SK-N-SH (cell line): ENCODE results near the gene PRKCA. TPM values are rescaled to one million over a fixed set of nuclear protein-coding genes. Genes with fewer than 3 reads are reported as not detected.

Experiments used
- CTCF ChIA-PET: fragments of 300-600, 350-600 bp; formaldehyde crosslinking; extraction: SDS; loops from one replicate; lab custom pipeline; 2021; lab: Yijun Ruan, JAX
- POLR2A ChIA-PET: fragments of 350-600 bp; sonication (Branson Sonifier 250); formaldehyde crosslinking; extraction: SDS; loops from one replicate; lab custom pipeline; 2020; ENCODE audit warnings: antibody characterized with exemption, inconsistent platforms; lab: Yijun Ruan, JAX
- DNase-seq: peaks from one replicate; pipeline ENCODE4 v3.0.0; 2012
- H2AFZ ChIP-seq: fragments of 200-600 bp; sonication (generic); 2 replicates; pipeline ENCODE4 v1.8.1; 2016; ENCODE audit warnings: antibody characterized with exemption, mild to moderate bottlenecking, low read depth
- H3F3A ChIP-seq: fragments of 200-600 bp; sonication (generic); replicated peaks from 2 replicates; pipeline ENCODE3; 2016; ENCODE audit warnings: antibody characterized with exemption, mild to moderate bottlenecking; ENCODE audit not compliant: insufficient read depth
- H3K27ac ChIP-seq, 2 experiments: fragments of 200-500 bp in 1 of 2; fragments of 200-600 bp in 1 of 2; sonication (Bioruptor generic) in 1 of 2; sonication (generic), shearing (Covaris generic) in 1 of 2; 2 replicates each; pipeline versions ENCODE4 v1.5.1 to v1.6.1; 2014 to 2016; ENCODE audit warnings: low read depth in 2 of 2, inconsistent platforms in 1 of 2, low read length in 1 of 2, mild to moderate bottlenecking in 1 of 2, mixed read lengths in 1 of 2
- H3K27me3 ChIP-seq: fragments of 200-600 bp; sonication (generic), shearing (Covaris generic); 2 replicates; pipeline ENCODE4 v1.6.1; 2016; ENCODE audit warnings: mixed run types; ENCODE audit not compliant: insufficient read depth
- H3K36me3 ChIP-seq, 2 experiments: fragments of 200-500 bp in 1 of 2; fragments of 200-600 bp in 1 of 2; sonication (Bioruptor generic) in 1 of 2; sonication (generic) in 1 of 2; replicated peaks in 1 of 2; 2 replicates each; pipeline versions ENCODE3 to v1.5.1; 2014 to 2016; ENCODE audit warnings: low read length in 1 of 2, mild to moderate bottlenecking in 1 of 2; ENCODE audit not compliant: insufficient read depth in 2 of 2, control insufficient read depth in 1 of 2
- H3K4me1 ChIP-seq, 2 experiments: fragments of 200-500 bp in 1 of 2; fragments of 200-600 bp in 1 of 2; sonication (Bioruptor generic) in 1 of 2; sonication (generic), shearing (Covaris generic) in 1 of 2; 2 replicates each; pipeline versions ENCODE4 v1.5.1 to v1.6.1; 2014 to 2016; ENCODE audit warnings: low read depth in 1 of 2, low read length in 1 of 2, mixed run types in 1 of 2; ENCODE audit not compliant: insufficient read depth in 2 of 2, control insufficient read depth in 1 of 2
- H3K4me2 ChIP-seq: fragments of 200-600 bp; sonication (generic), shearing (Covaris generic); 2 replicates; pipeline ENCODE4 v1.6.1; 2017; ENCODE audit warnings: mixed run types
- H3K4me3 ChIP-seq, 2 experiments: fragments of 200-500 bp in 1 of 2; fragments of 200-600 bp in 1 of 2; sonication (Bioruptor generic) in 1 of 2; sonication (generic), shearing (Covaris generic) in 1 of 2; 2 replicates each; pipeline versions ENCODE4 v1.5.1 to v1.8.1; 2014 to 2016; ENCODE audit warnings: low read depth in 2 of 2, inconsistent platforms in 1 of 2, low read length in 1 of 2, mild to moderate bottlenecking in 1 of 2, mixed read lengths in 1 of 2, moderate library complexity in 1 of 2
- H3K79me2 ChIP-seq: fragments of 200-600 bp; sonication (generic); 2 replicates; pipeline ENCODE4 v1.8.1; 2017; ENCODE audit warnings: mild to moderate bottlenecking; ENCODE audit not compliant: insufficient read depth
- H3K9ac ChIP-seq: fragments of 200-600 bp; sonication (generic); 2 replicates; pipeline ENCODE4 v1.6.1; 2017; ENCODE audit warnings: mixed run types
- H3K9me2 ChIP-seq: fragments of 200-600 bp; sonication (generic); 2 replicates; pipeline ENCODE4 v1.6.1; 2017; ENCODE audit warnings: mixed run types
- H3K9me3 ChIP-seq: fragments of 200-600 bp; sonication (generic); 2 replicates; pipeline ENCODE4 v1.6.1; 2017; ENCODE audit warnings: mixed run types, mild to moderate bottlenecking, moderate library complexity
- H4K20me1 ChIP-seq: fragments of 200-600 bp; sonication (generic); 2 replicates; pipeline ENCODE4 v1.6.1; 2017; ENCODE audit warnings: mild to moderate bottlenecking, mixed run types; ENCODE audit not compliant: insufficient read depth
- CHD2 ChIP-seq: fragments of 150-350 bp; IDR thresholded peaks from 2 replicates; pipeline ENCODE4 v1.6.1; 2018; ENCODE audit warnings: low read length; ENCODE audit not compliant: partially characterized antibody
- EZH2phosphoT487 ChIP-seq: fragments of 200-600 bp; sonication (generic); IDR thresholded peaks from 2 replicates; pipeline ENCODE4 v1.6.1; 2017; ENCODE audit warnings: low read depth, mixed run types, mild to moderate bottlenecking, antibody characterized with exemption, moderate library complexity, borderline replicate concordance
- FOXJ3 ChIP-seq: sonication (generic); formaldehyde crosslinking; IDR thresholded peaks from 2 replicates; pipeline ENCODE4 v1.5.1; 2020; ENCODE audit warnings: mild to moderate bottlenecking, missing genetic modification reagents
- GATA2 ChIP-seq: sonication (generic); formaldehyde crosslinking; IDR thresholded peaks from 2 replicates; pipeline ENCODE4 v1.5.0; 2020; ENCODE audit warnings: mild to moderate bottlenecking, missing genetic modification reagents
- JUND ChIP-seq: IDR thresholded peaks from 2 replicates; pipeline ENCODE4 v1.4.0; 2012
- MXI1 ChIP-seq: IDR thresholded peaks from 2 replicates; pipeline ENCODE4 v1.6.1; 2012; ENCODE audit warnings: mild to moderate bottlenecking, low read depth, low read length, improper control_type of control experiment
- NFIC ChIP-seq: IDR thresholded peaks from 2 replicates; pipeline ENCODE4 v1.4.0; 2012; ENCODE audit warnings: borderline replicate concordance
- NRF1 ChIP-seq: IDR thresholded peaks from 2 replicates; pipeline ENCODE4 v1.6.1; 2012; ENCODE audit warnings: low read depth, mild to moderate bottlenecking, low read length
- POLR2AphosphoS5 ChIP-seq: IDR thresholded peaks from 2 replicates; pipeline ENCODE4 v1.6.1; 2012; ENCODE audit warnings: low read depth, low read length
- RCOR1 ChIP-seq: fragments of 150-350 bp; IDR thresholded peaks from 2 replicates; pipeline ENCODE4 v1.6.1; 2017; ENCODE audit warnings: antibody characterized with exemption, low read length
- REST ChIP-seq: IDR thresholded peaks from 2 replicates; pipeline ENCODE4 v1.6.1; 2012; ENCODE audit warnings: mild to moderate bottlenecking, low read depth, low read length, moderate library complexity
- RFX5 ChIP-seq: IDR thresholded peaks from 2 replicates; pipeline ENCODE4 v1.6.1; 2012; ENCODE audit warnings: mild to moderate bottlenecking, improper control_type of control experiment, low read length
- RXRA ChIP-seq: IDR thresholded peaks from 2 replicates; pipeline ENCODE4 v1.4.0; 2012; ENCODE audit warnings: low read depth, mild to moderate bottlenecking, borderline replicate concordance
- SIN3A ChIP-seq: IDR thresholded peaks from 2 replicates; pipeline ENCODE4 v1.6.1; 2012; ENCODE audit warnings: low read depth, mild to moderate bottlenecking, low read length, moderate library complexity, borderline replicate concordance
- TAF1 ChIP-seq: IDR thresholded peaks from 2 replicates; pipeline ENCODE4 v1.6.1; 2012; ENCODE audit warnings: low read depth, mild to moderate bottlenecking, low read length, moderate library complexity, borderline replicate concordance
- YY1 ChIP-seq: IDR thresholded peaks from 2 replicates; pipeline ENCODE4 v1.4.0; 2012; ENCODE audit warnings: low read depth, mild to moderate bottlenecking
- ZBTB33 ChIP-seq: IDR thresholded peaks from 2 replicates; pipeline ENCODE4 v1.4.0; 2012; ENCODE audit warnings: low read depth, borderline replicate concordance
- WGBS: methylation state at CpG from one replicate; pipeline ENCODE4 v1.1.6; 2017; ENCODE audit warnings: low lambda C conversion rate; 5-methylcytosine and 5-hydroxymethylcytosine counted together
- polyA plus RNA-seq, 3 experiments: library from polyadenylated mRNA; depleted of rRNA; stranded (reverse); fragments of >200 nt; gene quantifications; 2 replicates each; pipeline ENCODE4 v1.2.3, GENCODE V29; 2012

Gene PRKCA
- polyA plus RNA-seq, 1 of the 3 experiments (the other 2 are of a cell fraction) = 108 TPM

GRCh38 chr17:66711401-66711800, 409.0 kb downstream of the PRKCA start:
- Histone ChIP-seq H3K9me2 (no peaks in the 10 kb centered on the region), H3K9me3 (no peaks in the 10 kb centered on the region), H3K27me3 (no peaks in the 10 kb centered on the region), H3K4me3 (no peak overlapping the region), H3K79me2 (no peaks in the 10 kb centered on the region), H2AFZ (no peak overlapping the region), H3K27ac (peak overlapping the region in 1 of 2 experiments; percentile 19; a peak in 2 of 4 replicates), H4K20me1 (0 out of 2 replicates have a peak, but pooled peaks cover 3% of the 10 kb centered on the region), H3K4me1 (peaks cover 0 to 18% of the 10 kb centered on the region in 2 experiments; a peak in 1 of 4 replicates), H3F3A (peaks cover 13% of the 10 kb centered on the region), H3K9ac (no peak overlapping the region), H3K4me2 (no peak overlapping the region), H3K36me3 (peaks cover 46 to 63% of the 10 kb centered on the region in 2 experiments)
- POLR2A ChIA-PET = no interaction called here
- CTCF ChIA-PET = interaction anchor here (0.9 to 22.6 kb wide), 5 partner anchors 16 to 764 kb away, joined by 3 to 460 read pairs (median 5); no protein-coding TSS in a partner anchor
- WGBS = 85% methylated on average over 8 of the region's 8 CpGs
- DNase-seq = no peak
- TF ChIP-seq MXI1 = no peak

DNA sequence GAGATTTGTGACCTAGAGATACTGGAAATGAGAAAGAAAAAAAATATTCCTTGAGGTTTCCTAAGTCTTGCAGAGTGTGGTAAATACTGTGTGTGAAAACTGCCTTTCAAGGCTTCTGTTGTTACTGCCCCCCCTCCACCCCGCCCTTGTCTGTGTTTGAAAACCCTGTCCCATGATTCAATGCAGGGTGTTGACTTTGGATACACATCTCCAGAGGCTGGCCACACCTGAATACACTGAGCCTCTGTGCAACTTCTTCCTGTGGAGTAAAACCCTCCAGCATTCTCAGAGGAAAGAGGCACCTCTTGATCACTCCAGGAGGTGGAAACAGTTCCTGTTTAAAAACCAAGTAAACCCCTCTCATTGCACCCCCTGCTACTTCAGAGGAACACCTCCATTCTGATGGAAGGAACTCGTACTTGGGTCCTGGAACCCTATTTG, 409.5 kb downstream of the PRKCA start:
- Histone ChIP-seq H3K79me2 (no peaks in the 10 kb centered on the region), H4K20me1 (0 out of 2 replicates have a peak, but pooled peaks cover 5% of the 10 kb centered on the region), H3K27me3 (no peaks in the 10 kb centered on the region), H3F3A (peaks cover 13% of the 10 kb centered on the region), H2AFZ (no peak overlapping the region), H3K4me3 (no peak overlapping the region), H3K9me3 (no peaks in the 10 kb centered on the region), H3K9ac (no peak overlapping the region), H3K9me2 (no peaks in the 10 kb centered on the region), H3K27ac (peak overlapping the region in 1 of 2 experiments; percentile 19; a peak in 1 of 4 replicates), H3K4me2 (no peak overlapping the region), H3K4me1 (peaks cover 0 to 22% of the 10 kb centered on the region in 2 experiments; a peak in 1 of 4 replicates), H3K36me3 (peaks cover 46 to 68% of the 10 kb centered on the region in 2 experiments)
- ChIA-PET CTCF (interaction anchor here (1.0 to 22.6 kb wide), 5 partner anchors 16 to 764 kb away, joined by 3 to 460 read pairs (median 4); no protein-coding TSS in a partner anchor), POLR2A (no interaction called here)
- no peak for DNase-seq
- WGBS = 79% methylated on average over 2 of the region's 2 CpGs
- TF ChIP-seq RXRA = no peak
- no peak for TF ChIP-seq RCOR1

DNA sequence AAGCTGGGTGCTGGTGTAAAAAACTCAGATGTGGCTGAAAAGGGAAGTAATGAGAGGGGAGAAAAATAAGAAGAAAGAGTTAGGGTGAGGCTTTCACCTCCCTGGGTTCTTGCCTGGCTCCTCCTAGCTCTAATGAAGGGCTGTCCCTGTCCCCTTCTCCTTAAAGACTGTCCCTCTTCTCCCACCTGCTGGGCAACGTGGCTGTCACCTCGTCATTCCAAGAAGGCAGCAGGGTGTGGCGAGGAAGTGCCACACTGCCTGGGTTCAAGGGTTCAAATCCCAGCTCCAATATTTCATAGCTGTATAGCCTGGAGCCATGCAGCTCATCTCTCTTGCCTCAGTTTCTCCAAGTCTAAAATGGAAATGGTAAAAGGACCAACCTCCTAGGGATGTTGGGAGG, 410.0 kb downstream of the PRKCA start:
- H3K9me3 ChIP-seq = no peaks in the 10 kb centered on the region
- peaks cover 0 to 22% of the 10 kb centered on the region in 2 experiments; a peak in 1 of 4 replicates for H3K4me1 ChIP-seq
- H3K4me3 ChIP-seq = no peak overlapping the region
- CTCF ChIA-PET = interaction anchor here (1.0 to 22.6 kb wide), 7 partner anchors 15 to 763 kb away, joined by 3 to 460 read pairs (median 4); no protein-coding TSS in a partner anchor
- 89% methylated on average over 3 of the region's 3 CpGs for WGBS
- no peak overlapping the region for H3K27ac ChIP-seq
- H4K20me1 ChIP-seq = 0 out of 2 replicates have a peak, but pooled peaks cover 5% of the 10 kb centered on the region
- DNase-seq = no peak
- no peaks in the 10 kb centered on the region for H3K27me3 ChIP-seq
- no peaks in the 10 kb centered on the region for H3K79me2 ChIP-seq
- no peaks in the 10 kb centered on the region for H3K9me2 ChIP-seq
- no peak overlapping the region for H2AFZ ChIP-seq
- H3K4me2 ChIP-seq = no peak overlapping the region
- peaks cover 13% of the 10 kb centered on the region for H3F3A ChIP-seq
- POLR2A ChIA-PET = no interaction called here
- H3K36me3 ChIP-seq = peaks cover 48 to 70% of the 10 kb centered on the region in 2 experiments
- no peak overlapping the region for H3K9ac ChIP-seq
- TF ChIP-seq RFX5 (no peak), REST (no peak), NRF1 (no peak), POLR2AphosphoS5 (no peak), JUND (no peak), GATA2 (no peak), SIN3A (no peak), NFIC (no peak), FOXJ3 (CRISPR knock-in tag) (no peak), CHD2 (no peak), RCOR1 (no peak), YY1 (no peak), EZH2phosphoT487 (no peak), ZBTB33 (no peak), TAF1 (no peak)
